ENCODE results near the gene NAALADL2.

The NAALADL2 gene

DNA sequence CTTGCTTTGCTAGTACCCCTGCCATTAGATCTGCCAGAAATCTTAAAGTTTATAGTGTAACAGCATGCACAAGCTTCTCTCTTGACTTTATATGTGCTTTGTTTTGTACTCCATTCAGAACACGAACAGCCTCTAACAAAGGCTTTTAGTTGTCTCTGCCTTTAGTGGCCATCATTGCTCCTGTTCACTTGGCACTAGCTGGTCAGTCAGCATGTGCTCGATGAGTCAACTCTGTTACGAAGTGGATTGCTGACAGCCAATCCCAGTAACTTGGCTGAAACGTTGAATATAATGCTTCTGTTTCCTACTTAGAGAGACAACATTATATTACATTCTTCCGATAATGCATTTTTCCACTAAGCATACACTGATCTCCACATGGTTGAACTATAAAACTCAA is 349.2 kb downstream of the NAALADL2 start:
- no peak for DNase-seq (ENCODE audit: low spot score)

DNA sequence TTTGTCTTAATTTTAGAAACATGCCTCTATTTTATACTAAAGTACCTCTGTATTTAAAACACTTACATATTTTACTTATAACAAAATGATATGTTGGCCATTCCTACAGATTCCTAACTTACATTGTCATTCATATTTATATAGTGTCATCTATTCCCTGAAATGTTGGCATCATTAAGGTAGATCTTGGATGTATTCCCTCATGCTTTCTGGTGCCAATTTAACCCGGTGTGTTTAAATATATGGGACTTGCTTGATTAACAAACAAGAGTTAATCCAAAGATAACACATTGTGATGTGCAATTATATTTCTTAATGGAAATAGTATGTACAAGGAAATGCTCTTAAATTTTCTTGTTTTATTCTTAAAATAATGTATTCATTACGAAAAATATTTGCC is 352.3 kb downstream of the NAALADL2 start:
- DNase-seq (ENCODE audit: low spot score), result no peak

DNA sequence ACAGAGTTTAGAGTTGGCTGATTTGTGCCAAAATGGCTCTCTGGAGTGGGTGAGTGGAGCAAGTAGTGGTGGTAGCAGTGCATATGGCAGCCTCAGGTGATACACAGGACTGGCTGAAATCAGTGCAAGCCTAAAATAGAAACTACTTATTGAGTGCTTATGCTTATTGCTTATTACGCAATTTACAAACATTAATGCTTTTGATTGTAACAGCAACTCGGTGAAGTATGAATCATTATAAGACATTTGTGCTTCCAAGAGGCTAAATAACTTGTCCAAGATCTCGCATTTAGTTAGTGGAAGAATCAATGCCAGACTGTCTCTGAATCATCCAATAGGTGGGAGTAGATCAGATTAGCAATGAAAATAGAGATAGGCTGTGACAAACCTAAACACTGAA is 353.8 kb downstream of the NAALADL2 start:
- no peak for DNase-seq (ENCODE audit: low spot score)

DNA sequence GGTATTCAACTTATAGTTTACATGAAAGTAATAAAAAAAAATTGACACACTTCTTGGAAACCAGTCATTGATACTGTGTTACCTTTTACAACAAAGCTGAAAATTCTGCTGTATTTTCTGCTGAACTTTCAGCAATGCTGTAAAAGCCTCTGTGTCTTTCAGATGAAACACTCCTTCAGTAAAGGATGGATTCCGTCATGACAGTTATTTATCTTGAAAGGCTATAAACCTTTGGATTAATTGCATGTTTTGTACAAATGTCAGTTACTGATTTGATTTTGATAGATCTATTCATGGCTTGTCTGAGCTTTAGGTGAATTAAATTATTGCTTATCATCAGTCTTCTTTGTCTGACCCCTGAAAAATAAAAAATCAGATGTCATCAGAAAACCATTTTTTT is 355.1 kb downstream of the NAALADL2 start:
- no peak for DNase-seq (ENCODE audit: low spot score)

DNA sequence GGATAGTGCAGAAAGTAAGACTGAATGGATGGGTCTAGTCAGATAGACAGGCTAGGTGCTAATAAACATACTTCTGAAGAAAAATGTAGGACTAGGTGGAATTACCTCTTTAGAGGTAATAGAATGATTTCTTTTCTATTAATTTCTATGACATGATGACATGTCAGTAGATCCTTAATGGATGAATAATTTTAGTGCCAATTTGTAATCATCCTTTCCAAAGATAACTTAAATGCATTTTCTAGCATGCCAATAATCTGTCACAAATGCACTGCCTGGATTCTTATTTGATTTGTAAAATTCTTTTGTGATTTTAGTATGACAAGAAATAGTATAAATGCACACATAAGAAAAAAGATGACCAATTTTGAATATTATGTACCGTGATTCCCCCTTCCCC is 356.7 kb downstream of the NAALADL2 start:
- no peak for DNase-seq (ENCODE audit: low spot score)

DNA sequence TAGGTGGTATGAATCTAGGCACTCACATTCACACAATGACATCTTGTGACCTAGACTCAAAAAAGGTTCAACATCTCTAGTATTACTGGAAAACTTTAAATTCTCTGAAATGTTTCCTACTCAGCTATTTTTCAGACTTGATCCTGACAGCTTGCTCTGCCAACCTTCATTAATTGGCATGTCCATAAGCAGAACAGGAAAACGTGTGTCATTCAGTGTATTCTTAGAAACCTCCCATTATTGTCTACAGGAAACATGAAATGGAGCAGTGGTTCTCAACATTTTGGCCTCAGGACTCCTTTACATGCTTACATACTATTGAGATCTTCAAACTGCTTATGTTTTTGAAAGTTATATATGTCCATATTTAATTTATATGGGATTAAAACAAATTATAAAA is 363.2 kb downstream of the NAALADL2 start:
- DNase-seq (ENCODE audit: low spot score), result no peak

DNA sequence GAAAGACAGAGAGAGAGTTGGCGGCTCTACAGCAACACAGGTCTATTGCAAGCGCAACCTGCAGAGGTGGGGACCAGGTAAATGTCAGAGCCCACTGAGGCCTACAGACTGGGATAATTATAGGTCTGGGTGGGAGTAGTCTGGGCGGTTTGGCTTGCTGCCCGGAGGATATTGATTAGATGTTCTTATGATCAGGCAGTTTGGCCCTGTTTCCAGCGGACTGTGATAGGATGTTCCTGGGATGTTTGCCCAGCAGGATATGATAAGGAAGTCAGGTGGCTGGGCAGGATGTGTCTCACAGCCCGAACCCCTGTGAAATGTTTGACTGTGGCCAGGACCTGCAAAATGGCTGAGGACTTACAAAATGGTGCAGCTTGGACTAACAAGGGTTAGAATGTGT is 364.9 kb downstream of the NAALADL2 start:
- DNase-seq (ENCODE audit: low spot score), result no peak

DNA sequence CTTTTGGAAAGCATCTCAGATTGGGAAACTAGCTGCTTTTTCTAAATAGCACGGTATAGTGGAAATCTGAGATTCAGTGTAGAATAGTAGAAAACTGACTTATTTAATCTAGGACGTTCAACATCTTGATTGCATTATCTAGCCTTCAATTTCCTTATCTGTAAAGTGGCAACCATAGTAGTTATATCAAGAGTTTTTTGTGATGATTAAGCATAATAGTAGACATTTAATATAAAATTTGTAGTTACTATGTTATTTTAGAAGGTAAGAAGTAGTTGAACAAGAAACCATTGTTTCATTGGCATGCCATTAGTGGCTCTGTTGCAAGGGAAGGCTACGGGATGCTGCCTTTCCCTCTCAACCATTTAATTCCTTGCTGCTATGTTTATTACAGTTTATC is 367.3 kb downstream of the NAALADL2 start:
- no peak for DNase-seq (ENCODE audit: low spot score)

DNA sequence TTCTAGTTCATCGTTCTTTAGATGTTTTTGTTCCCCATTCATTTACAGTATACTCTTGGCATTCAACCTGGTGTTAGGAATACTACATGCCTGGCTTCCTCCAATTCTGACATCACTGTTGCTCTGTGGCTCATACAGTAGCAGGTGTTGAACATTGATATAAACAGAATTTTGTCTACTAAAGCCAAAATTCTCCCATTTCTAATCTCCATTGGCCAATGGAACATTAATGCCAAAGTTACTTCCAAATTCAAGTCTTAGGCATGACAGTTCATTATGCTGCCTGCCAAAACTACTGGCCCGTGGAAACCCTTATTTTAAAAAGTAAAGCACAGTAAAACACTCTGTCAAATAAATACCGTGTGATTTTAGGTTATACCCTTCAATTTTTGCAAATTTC is 368.0 kb downstream of the NAALADL2 start:
- no peak for DNase-seq (ENCODE audit: low spot score)

DNA sequence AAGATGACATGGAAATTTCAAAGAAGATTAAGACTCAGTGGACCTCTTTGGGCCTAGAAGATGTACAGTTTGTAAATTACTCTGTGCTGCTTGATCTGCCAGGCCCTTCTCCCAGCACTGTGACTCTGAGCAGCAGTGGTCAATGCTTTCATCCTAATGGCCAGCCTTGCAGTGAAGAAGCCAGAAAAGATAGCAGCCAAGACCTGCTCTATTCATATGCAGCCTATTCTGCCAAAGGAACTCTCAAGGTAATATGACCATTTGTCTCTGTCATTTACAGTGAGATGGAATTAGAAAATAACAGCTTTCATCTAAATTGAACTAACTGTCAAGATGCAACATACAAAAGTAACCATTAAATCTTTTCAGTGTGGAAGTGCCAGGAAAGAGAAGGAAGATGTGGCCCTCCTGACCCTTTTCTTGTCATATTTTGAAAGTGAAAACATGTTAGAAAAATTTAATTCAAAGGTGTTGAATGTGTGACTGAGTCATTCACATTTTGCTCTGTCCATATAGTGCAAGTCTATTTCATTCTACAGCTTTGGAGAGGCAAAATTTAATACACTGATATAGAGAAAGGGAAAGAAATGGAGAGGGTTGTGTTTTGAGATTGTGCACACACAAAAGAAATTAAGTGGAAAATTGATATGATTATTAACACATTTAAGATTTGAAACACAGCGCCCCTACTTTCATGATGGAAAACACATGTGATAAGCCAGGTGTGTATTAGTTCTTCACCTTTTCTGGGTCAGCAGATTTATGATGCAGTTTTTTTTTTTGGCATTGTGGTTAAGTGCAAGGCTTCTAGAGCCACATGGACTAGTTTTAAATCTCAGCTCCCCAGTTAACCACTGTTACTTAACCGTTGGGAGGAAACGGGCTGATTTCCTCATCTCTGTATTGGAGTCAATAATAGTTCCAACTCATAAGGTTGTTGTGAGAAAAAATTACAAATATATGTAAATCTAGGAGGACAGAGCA is 375.1 kb downstream of the NAALADL2 start:
- no peak for DNase-seq (ENCODE audit: low spot score)

DNA sequence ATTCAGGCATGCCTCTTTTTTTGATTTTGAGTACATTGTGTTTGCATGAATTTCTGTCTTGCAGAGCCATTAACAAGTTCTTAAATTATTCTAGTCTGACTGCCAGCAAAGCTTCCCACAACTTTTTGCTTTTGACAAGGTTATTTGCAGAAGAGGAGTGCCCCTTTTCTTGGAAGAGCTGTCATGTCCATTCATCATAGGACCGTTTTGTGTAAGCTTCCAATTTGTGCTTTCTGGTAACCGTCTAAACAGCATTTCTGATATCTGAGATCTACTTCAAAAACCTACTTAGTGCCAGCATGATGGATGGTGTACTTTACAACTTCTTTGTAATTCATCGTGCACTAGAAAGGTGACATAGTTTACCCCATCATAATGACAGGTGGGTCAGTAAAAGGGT is 379.7 kb downstream of the NAALADL2 start:
- no peak for DNase-seq (ENCODE audit: low spot score)

DNA sequence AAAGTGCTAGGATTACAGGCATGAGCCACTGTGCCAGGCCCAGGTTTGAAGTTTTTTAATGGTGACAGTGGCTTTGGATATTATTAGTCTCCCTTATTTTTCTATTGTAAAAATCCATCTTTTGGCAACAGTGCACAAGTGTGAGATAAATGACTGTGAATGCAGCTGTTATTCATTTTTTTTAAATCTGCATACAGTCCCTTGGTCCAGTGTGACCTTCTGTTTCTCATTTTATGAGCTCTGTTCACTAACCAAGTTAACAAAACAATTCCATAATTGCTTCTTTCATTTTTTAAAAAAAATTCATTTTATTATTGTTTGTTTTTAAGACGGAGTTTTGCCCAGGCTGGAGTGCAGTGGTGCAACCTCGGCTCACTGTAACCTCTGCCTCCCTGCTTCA is 381.8 kb downstream of the NAALADL2 start:
- no peak for DNase-seq (ENCODE audit: low spot score)

DNA sequence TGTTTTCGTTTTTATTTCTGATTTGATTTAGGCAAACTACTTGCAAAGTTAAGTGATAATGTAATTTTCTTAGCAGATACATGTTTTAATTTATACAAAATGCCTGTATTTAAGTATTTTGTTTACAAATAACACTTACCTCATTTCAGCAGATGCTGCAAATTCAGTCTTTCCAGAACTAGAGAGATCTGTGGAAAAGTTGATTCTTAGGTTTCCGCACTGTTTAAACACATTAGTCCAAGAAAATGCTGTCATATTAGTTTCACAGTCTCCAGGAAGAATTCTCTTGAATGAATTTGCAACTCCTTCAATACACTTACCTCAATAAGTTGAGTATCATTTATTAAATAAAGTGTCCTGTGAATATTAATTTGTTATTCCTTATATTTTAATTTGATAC is 383.1 kb downstream of the NAALADL2 start:
- no peak for DNase-seq (ENCODE audit: low spot score)

DNA sequence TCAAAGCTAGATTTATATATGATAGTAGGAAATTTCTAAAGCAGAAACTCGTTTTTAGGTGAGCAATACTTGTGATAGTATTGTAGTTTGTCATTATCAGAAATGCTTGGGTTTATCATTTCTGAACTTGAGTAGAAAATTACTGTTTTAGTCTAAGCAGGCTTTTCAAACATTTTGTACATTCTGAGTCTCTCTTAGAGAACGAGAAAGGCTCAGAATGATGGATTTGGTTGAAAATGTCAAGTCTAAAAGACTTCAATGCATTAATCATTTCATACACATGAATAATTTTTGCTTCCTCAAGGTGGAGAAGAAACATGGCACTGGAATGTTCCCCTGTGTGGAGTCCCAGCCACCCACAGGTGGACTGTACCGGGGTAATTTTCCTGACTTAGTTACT is 387.1 kb downstream of the NAALADL2 start:
- DNase-seq (ENCODE audit: low spot score), result no peak

DNA sequence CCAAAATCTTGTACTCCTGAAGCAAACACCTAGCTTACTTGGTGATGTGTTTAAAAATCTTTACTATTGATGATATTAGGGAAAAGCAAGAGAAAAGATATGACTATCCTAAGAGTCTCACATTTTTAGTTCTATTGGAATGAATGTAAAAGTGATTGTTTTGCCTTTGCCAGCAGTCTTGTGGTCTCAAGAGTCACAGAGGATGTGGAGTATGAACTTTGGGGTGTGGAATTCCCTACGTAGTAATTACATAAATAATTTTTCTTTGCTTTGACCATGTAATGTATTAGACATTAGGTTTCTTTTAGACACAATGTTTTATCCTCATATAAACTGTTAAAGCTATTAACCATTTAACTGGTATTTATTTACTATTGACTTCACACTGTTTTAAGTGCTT is 387.6 kb downstream of the NAALADL2 start:
- no peak for DNase-seq (ENCODE audit: low spot score)

DNA sequence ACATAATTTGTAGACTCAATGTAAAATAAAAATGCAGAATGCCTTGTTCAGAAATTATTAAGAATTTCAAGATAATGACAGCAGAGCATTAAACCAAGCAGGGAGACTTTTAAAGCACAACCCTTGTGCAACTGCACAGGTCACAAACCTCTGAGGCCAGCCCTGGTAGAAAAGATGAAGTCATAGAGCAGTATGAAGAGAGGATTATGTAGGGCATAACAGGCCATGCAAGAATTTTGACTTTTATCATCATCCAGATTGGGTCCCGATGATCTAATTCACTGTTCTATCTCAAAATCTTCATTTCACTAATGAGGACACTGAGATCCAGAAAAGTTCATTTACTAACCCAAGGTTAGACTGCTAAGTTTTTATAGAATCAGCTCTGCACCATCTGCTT is 388.5 kb downstream of the NAALADL2 start:
- no peak for DNase-seq (ENCODE audit: low spot score)

DNA sequence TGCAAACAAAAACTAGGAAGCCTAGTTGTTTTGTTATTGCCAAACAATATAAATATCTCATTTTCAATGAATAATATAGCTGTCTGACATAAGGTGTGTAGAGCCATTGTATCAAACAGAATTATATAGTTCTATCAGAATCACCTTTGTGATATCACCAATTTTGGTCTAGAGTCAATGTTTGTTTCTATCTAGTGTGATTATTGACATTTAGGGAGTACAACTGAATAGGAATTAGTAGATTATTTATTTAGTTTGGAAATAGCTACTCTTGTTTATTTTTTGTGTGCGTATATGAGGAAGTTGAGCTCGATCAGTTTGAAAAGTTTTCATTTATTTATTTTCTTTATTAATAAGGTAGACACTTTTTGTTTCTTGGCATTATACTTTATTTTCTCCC is 389.7 kb downstream of the NAALADL2 start:
- DNase-seq (ENCODE audit: low spot score), result no peak

DNA sequence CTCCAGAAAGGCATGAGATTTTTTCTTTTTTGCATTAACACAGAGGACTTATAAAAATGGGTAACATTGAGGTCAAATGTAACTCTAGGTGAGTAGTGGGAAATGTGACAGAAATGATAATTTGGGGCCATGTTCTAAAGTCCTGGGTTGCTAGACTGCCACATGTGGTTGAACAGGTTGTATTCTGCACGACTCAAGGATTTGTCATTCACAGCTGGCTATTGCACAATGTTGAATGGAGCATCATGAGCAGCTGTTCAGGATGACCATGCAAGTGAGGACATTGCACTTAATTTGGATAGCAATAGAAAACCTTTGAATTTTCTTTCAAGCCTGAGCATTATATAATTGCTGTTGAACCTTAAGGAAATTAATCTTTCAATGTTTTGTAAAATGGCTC is 396.6 kb downstream of the NAALADL2 start:
- DNase-seq (ENCODE audit: low spot score), result no peak

DNA sequence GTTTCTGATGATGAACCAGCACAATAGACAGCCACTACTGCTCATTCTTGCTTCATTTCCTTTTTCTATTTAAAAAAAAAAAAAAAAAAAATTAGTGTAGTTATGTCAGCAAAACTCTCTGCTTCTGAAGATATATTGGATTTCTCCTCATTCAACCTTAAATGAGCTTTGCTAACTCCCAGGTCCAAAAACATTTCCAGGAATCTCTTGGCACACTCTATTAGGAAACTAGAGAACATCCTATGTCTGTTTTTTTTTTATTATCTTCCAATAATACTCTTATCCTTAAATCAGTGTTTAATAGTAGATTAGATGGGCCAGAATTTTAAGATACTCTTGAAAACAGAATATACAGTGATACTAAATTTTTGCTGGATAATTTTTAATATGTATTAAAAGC is 398.0 kb downstream of the NAALADL2 start:
- no peak for DNase-seq (ENCODE audit: low spot score)

DNA sequence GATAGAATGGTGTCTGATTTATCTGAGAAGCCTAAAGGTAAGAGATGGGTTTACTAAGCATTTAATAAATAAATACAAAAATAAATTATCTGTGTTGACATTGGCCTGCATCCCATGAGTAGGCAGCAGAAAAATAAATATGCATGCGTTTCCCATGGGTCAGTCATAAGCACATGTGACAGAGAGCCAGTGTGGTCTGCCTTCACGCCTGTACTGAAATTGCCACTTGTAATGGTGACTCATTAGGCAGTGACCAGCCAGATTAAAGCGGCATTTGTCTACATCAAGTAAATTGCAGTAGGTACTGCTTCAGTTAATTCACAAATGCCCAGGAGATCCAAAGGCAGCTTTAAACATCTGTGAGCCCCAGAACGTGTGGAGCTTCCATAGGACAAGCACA is 399.6 kb downstream of the NAALADL2 start:
- no peak for DNase-seq (ENCODE audit: low spot score)

DNA sequence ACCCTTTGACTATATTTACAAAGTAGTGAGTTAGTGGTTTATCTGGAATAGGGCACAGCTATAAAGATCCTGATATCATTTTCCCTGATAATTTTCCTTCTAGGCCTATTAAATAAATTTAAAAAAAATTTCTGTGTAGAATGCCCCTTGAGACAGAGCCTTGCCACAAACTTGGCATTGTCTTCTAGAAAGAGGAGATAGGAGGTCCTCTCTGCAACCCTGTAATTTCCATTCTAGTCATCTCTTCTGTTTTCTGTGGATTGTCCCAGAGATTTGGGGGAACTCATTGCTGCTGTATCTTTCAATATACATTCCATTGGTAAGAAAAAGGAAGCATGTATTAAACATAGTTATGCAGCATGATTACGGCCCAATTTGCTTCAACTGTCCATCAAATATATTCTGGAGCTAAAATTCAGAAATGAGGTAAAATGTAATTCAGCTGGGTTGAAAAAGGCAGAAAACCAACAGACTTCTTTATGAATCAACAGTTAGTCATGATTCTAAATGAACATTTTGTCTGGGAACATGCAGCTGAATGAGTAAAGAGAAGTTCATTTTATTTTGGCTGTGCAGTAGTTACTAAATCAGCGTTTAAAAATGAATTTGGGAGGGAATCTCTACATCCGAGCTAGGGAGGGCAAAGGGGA is 401.1 kb downstream of the NAALADL2 start:
- no peak for DNase-seq (ENCODE audit: low spot score)

DNA sequence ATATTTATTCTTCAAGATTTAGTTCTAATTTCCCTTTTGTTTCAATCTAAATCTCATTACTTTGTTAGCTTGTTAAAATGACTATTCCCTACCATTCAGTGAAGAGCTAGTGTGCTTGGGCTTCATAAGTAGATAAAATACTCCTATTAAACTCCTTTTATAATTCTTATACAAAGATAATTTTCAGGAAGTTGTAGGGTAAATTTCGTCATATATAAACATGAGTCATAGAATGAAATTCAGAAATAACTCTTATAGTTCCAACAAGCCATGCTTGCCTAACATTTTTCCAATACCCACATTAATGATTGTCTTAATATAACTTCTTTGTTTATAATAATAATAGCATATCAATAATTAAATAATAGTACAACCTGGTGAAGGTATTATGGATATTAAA is 407.3 kb downstream of the NAALADL2 start:
- no peak for DNase-seq (ENCODE audit: low spot score)

DNA sequence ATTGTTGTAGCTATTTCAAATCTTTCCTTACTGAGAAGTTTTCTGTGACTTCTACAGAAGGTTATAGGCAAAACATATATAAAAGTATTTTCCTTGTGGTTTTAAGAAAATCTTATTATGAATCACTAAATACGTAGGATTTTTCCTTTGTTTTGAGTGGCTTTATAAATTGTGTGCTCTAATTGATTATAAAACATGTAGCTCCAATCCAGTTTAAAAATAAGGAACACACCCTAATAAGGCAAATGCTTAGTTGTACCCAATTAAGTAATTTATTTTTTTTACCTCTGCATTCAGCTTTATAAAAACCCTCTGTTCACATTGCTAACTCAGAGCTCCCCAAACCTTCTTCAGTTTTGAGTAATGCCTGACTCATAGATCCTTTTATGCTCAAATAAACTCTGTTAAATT is 408.0 kb downstream of the NAALADL2 start:
- no peak for DNase-seq (ENCODE audit: low spot score)

DNA sequence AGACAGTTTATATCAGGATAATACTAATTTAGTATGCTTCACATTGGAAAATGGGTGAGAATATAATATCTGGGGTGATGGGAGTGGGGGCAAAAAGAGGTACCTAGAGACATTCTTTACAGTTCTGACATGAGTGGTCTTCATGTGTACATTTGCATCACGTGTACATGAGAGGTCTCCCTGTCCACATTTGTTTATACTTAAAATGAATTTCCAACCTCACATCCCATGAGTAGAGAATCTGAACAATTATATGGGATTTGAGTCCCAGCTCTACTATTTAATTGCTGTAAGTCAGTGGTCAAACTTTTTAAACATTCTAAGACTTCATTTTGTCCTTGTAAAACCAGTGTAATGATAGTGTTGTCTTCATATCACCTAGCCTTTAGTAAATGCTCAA is 408.4 kb downstream of the NAALADL2 start:
- no peak for DNase-seq (ENCODE audit: low spot score)
